Lower leg skin (tissue), 4 donors: ENCODE data around the gene DCD. TPM values are rescaled to one million over a fixed set of nuclear protein-coding genes. Genes with fewer than 3 reads are reported as not detected.

Experiments used
- DNase-seq, 2 donors: peaks; one replicate each; pipeline ENCODE4 v3.0.0-alpha.2; 2019; ENCODE audit warnings: low spot score in 2 of 2
- H3K4me3 ChIP-seq: fragments of 200-600 bp; sonication (generic); 2 replicates; pipeline ENCODE4 v1.5.1; 2017; ENCODE audit warnings: mild to moderate bottlenecking, low read depth; ENCODE audit not compliant: poor library complexity, severe bottlenecking
- CTCF ChIP-seq, 3 donors: fragments of 450-650 bp; IDR thresholded peaks; one replicate each; pipeline ENCODE4 v1.5.1; 2016; ENCODE audit warnings: antibody characterized with exemption in 3 of 3, mild to moderate bottlenecking in 3 of 3, moderate library complexity in 2 of 3
- POLR2A ChIP-seq, 2 donors: fragments of 450-650 bp; IDR thresholded peaks; one replicate each; pipeline ENCODE4 v1.6.1; 2016 to 2017; ENCODE audit warnings: antibody characterized with exemption in 2 of 2, mild to moderate bottlenecking in 1 of 2, moderate library complexity in 1 of 2
- WGBS, 2 donors: methylation state at CpG; one replicate each; pipeline ENCODE4 v1.1.5; 2018; 5-methylcytosine and 5-hydroxymethylcytosine counted together
- intact Hi-C: fragments of 100-400 bp; cut with DNase I; formaldehyde crosslinking; loops from one replicate; pipeline ENCODE4 v1.15.0; 2023; ENCODE audit warnings: low total_unique reads
- total RNA-seq, 4 donors: library from RNA; depleted of rRNA; stranded (reverse); fragments of >200 nt; gene quantifications; one replicate each; pipeline ENCODE4 v1.1.0, GENCODE V29; 2016

The DCD gene
- total RNA-seq = 1,000 to 10,000 TPM in 3 of 4 donors, 100 to 1,000 TPM in 1; 449 to 9,764 (median 1,589) TPM

- DNase-seq = no peak
- intact Hi-C loops = no loop called here
- 65 to 67% methylated on average over 2 of the region's 2 CpGs for WGBS, 2 donors
Observed at GRCh38 chr12:54648265-54648664, at the start of gene DCD. Gene DCD (minus strand): TSS chr12:54648365. CDS start chr12:54648303, 62 bp downstream.

DNA sequence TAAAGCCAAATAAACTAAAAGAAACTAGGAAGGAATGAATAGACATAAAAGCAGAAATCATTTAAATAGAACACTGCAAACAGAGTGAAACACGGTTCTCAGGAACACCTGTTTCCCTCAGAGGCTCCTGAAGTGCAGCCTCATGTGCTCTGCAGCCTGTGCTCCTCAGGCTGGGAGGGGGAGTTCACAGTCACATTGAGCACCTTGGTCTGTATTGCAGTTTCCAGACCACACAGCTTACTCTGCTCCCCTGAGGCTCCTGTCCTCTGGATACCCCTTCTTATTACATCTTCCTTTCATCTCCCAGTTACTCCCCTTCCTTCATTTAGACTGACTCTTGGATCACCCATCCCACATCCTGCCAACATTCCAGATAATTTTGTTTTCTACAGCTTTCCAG lies 49.7 kb upstream of the DCD start:
- intact Hi-C loops = no loop called here
- no peak overlapping the region for H3K4me3 ChIP-seq
- no peak for DNase-seq
- no peak for TF ChIP-seq CTCF (IDR thresholded peaks at IDR 0.05)
- TF ChIP-seq POLR2A (IDR thresholded peaks at IDR 0.05) = no peak
- 5 to 8% methylated on average over 1 of the region's 1 CpG for WGBS, 2 donors

More at GRCh38 chr12:54648265-54648664, at the start of gene DCD:
- H3K4me3 ChIP-seq = no peak within 1 kb of the TSS
- TF ChIP-seq POLR2A (IDR thresholded peaks at IDR 0.05) (no peak), CTCF (IDR thresholded peaks at IDR 0.05) (no peak)

GRCh38 chr12:54692353-54692752 lies 44.2 kb upstream of the DCD start:
- DNase-seq = no peak
- 35 to 61% methylated on average over 2 of the region's 2 CpGs for WGBS, 2 donors
- intact Hi-C loops = no loop called here
- TF ChIP-seq POLR2A (IDR thresholded peaks at IDR 0.05) (no peak), CTCF (IDR thresholded peaks at IDR 0.05) (no peak)
- H3K4me3 ChIP-seq = no peak overlapping the region

- 48 to 61% methylated on average over 2 of the region's 2 CpGs for WGBS, 2 donors
- intact Hi-C loops = no loop called here
- DNase-seq = no peak
- no peak for TF ChIP-seq POLR2A (IDR thresholded peaks at IDR 0.05)
- TF ChIP-seq CTCF (IDR thresholded peaks at IDR 0.05) = no peak
- no peak overlapping the region for H3K4me3 ChIP-seq
Observed at GRCh38 chr12:54689984-54690383, 41.8 kb upstream of the DCD start.

- 75 to 76% methylated on average over 8 of the region's 8 CpGs for WGBS, 2 donors
- DNase-seq = no peak
- TF ChIP-seq CTCF (IDR thresholded peaks at IDR 0.05) (no peak), POLR2A (IDR thresholded peaks at IDR 0.05) (no peak)
- H3K4me3 ChIP-seq = no peak overlapping the region
- intact Hi-C loops = no loop called here
Observed at GRCh38 chr12:54689034-54689372, 40.8 kb upstream of the DCD start.

GRCh38 chr12:54688309-54689033 lies 40.3 kb upstream of the DCD start:
- intact Hi-C loops = no loop called here
- TF ChIP-seq POLR2A (IDR thresholded peaks at IDR 0.05) (no peak), CTCF (IDR thresholded peaks at IDR 0.05) (no peak)
- no peak overlapping the region for H3K4me3 ChIP-seq
- DNase-seq = no peak
- 77 to 79% methylated on average over 5 of the region's 5 CpGs for WGBS, 2 donors
